Panc1 (cell line): ENCODE results near the gene GPR158. TPM values are rescaled to one million over a fixed set of nuclear protein-coding genes. Genes with fewer than 3 reads are reported as not detected.

Source experiments
- ATAC-seq: fragments of 200-7000 bp; cut with Tn5 transposase; 2 replicates; pipeline ENCODE4 v1.9.1; 2020; ENCODE audit warnings: mild to moderate bottlenecking, moderate library complexity
- BruUV-seq: library from RNA; stranded (reverse); fragments of 400-500 nt; replicated peaks from 2 replicates; lab custom pipeline; 2021; lab: Mats Ljungman, UMichigan
- CTCF ChIA-PET: fragments of 300-600 bp; sonication (Branson Sonifier 250); formaldehyde crosslinking; loops from one replicate; lab custom pipeline; 2022; ENCODE audit warnings: antibody characterized with exemption; lab: Charles Lee
- POLR2A ChIA-PET: fragments of 300-600 bp; sonication (Branson Sonifier 250); formaldehyde crosslinking; loops from one replicate; lab custom pipeline; 2022; ENCODE audit warnings: antibody characterized with exemption; lab: Charles Lee
- DNase-seq: peaks from one replicate; pipeline ENCODE4 v3.0.0-alpha.2; 2010; ENCODE audit warnings: low read depth, low spot score
- H3K27ac ChIP-seq: 2 replicates; pipeline ENCODE4 v1.5.1; 2011; ENCODE audit warnings: mild to moderate bottlenecking, low read length, inconsistent platforms
- H3K27me3 ChIP-seq: fragments of 200-500 bp; sonication (Bioruptor generic); 2 replicates; pipeline ENCODE4 v1.6.0; 2014; ENCODE audit warnings: low read length, inconsistent platforms; ENCODE audit not compliant: control insufficient read depth, insufficient read depth
- H3K36me3 ChIP-seq: fragments of 200-500 bp; sonication (Bioruptor generic); 2 replicates; pipeline ENCODE4 v1.5.1; 2014; ENCODE audit warnings: inconsistent platforms, mild to moderate bottlenecking, low read length, moderate library complexity; ENCODE audit not compliant: control insufficient read depth, insufficient read depth
- H3K4me1 ChIP-seq: 2 replicates; pipeline ENCODE4 v1.5.1; 2011; ENCODE audit warnings: inconsistent platforms, mild to moderate bottlenecking, low read length, moderate library complexity; ENCODE audit not compliant: control insufficient read depth, insufficient read depth
- H3K4me3 ChIP-seq, 2 experiments: 2 replicates each; pipeline ENCODE4 v1.5.1; 2011 to 2012; ENCODE audit warnings: low read depth in 2 of 2, low read length in 2 of 2, mild to moderate bottlenecking in 2 of 2, inconsistent platforms in 1 of 2, moderate library complexity in 1 of 2
- H3K9me3 ChIP-seq: fragments of 200-500 bp; sonication (Bioruptor generic); 2 replicates; pipeline ENCODE4 v1.5.1; 2014; ENCODE audit warnings: low read depth, mild to moderate bottlenecking, inconsistent platforms, low read length, moderate library complexity; ENCODE audit not compliant: control insufficient read depth, insufficient read depth
- CTCF ChIP-seq: fragments of 450-650 bp; IDR thresholded peaks from 2 replicates; pipeline ENCODE4 v1.5.1; 2017; ENCODE audit warnings: mild to moderate bottlenecking
- POLR2AphosphoS5 ChIP-seq: IDR thresholded peaks from 2 replicates; pipeline ENCODE4 v1.6.1; 2012; ENCODE audit warnings: mild to moderate bottlenecking, low read depth, low read length, moderate library complexity
- REST ChIP-seq, 2 experiments: IDR thresholded peaks; 2 replicates each; pipeline ENCODE4 v1.6.1; 2011 to 2012; ENCODE audit warnings: low read depth in 2 of 2, control low read depth in 1 of 2, low read length in 1 of 2, mild to moderate bottlenecking in 1 of 2, moderate library complexity in 1 of 2; ENCODE audit not compliant: insufficient read depth in 1 of 2
- SIN3A ChIP-seq: IDR thresholded peaks from 2 replicates; pipeline ENCODE4 v1.6.1; 2012; ENCODE audit warnings: low read depth, mild to moderate bottlenecking, low read length, moderate library complexity, borderline replicate concordance; ENCODE audit not compliant: insufficient read depth
- TCF7L2 ChIP-seq: IDR thresholded peaks from 2 replicates; pipeline ENCODE4 v1.6.1; 2011; ENCODE audit warnings: mild to moderate bottlenecking, low read depth, low read length, inconsistent platforms
- in situ Hi-C: cut with HindIII; loops from 2 replicates; pipeline ENCODE4 v1.10.0; 2016; ENCODE audit warnings: low sequenced_read_pairs, low pct_unique_long_range_greater_than_20kb
- intact Hi-C: fragments of 100-400 bp; cut with micrococcal nuclease; formaldehyde crosslinking; loops from one replicate; pipeline ENCODE4 v1.10.0; 2022; ENCODE audit not compliant: unreplicated experiment
- total RNA-seq: library from RNA; stranded (reverse); gene quantifications from one replicate; pipeline ENCODE4 v1.2.1, GENCODE V29; 2021; ENCODE audit not compliant: unreplicated experiment

The GPR158 gene
- total RNA-seq, 1 experiment from 2014 or later, result 0.64 TPM

- no peaks in the 10 kb centered on the region for H3K27me3 ChIP-seq
- no peaks in the 10 kb centered on the region for H3K4me1 ChIP-seq
- CTCF ChIA-PET, result no interaction called here
- intact Hi-C loops (no loop called here), in situ Hi-C loops (no loop called here)
- ATAC-seq, result no peak
- BruUV-seq, result no TSS peak
- TF ChIP-seq TCF7L2, result no peak
- no peak for TF ChIP-seq SIN3A
- no peak for TF ChIP-seq POLR2AphosphoS5
- no peak for TF ChIP-seq CTCF
- no peak for TF ChIP-seq REST (IDR thresholded peaks at IDR 0.05; ENCODE audit: insufficient read depth in 1 of 2, low read depth in 2 of 2, low read length in 1 of 2)
- no peaks in the 10 kb centered on the region for H3K9me3 ChIP-seq
- no peak overlapping the region for H3K27ac ChIP-seq
- no peak overlapping the region for H3K4me3 ChIP-seq
- POLR2A ChIA-PET, result interaction anchor here (0.6 kb wide), 1 partner anchor 199 kb away, joined by 4 read pairs; no protein-coding TSS in a partner anchor
- DNase-seq, result no peak
- no peaks in the 10 kb centered on the region for H3K36me3 ChIP-seq
These were observed 261.6 kb downstream of the GPR158 start for GRCh38 chr10:25436431-25436830.

DNA sequence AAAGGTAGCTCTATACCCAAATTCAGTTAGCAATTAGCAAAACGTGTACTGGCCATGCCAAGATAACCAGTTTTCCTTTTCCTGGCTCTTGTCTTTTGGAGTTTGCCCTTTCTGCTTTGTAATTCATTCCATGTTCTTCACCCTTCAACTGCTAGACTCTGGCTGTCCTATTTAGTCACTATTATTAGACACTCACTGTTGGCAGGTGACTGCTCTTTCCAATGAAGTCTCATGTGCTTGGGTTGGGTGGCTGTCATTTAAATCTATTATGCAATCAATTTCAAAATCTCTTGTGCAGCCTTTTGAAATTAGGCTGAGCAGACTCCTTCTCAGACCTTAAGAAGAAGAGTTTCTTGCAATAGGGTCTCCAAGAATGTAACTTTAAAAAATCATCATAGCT is 266.5 kb downstream of the GPR158 start:
- CTCF ChIA-PET, result no interaction called here
- POLR2A ChIA-PET, result interaction anchor here (0.6 kb wide), 1 partner anchor 153 kb away, joined by 3 read pairs; no protein-coding TSS in a partner anchor
- ATAC-seq (no peak), DNase-seq (no peak)
- Histone ChIP-seq H3K4me3 (no peak overlapping the region), H3K36me3 (no peaks in the 10 kb centered on the region), H3K9me3 (no peaks in the 10 kb centered on the region), H3K27me3 (no peaks in the 10 kb centered on the region), H3K27ac (no peak overlapping the region), H3K4me1 (no peaks in the 10 kb centered on the region)
- TF ChIP-seq POLR2AphosphoS5, result no peak
- TF ChIP-seq SIN3A, result no peak
- no peak for TF ChIP-seq TCF7L2
- TF ChIP-seq CTCF, result no peak
- no peak for TF ChIP-seq REST (IDR thresholded peaks at IDR 0.05; ENCODE audit: insufficient read depth in 1 of 2, low read depth in 2 of 2, low read length in 1 of 2)
- intact Hi-C loops (no loop called here), in situ Hi-C loops (no loop called here)
- BruUV-seq, result no TSS peak
